Natural killer cell (primary cell): ENCODE data around the gene PROM1. TPM values are rescaled to one million over a fixed set of nuclear protein-coding genes. Genes with fewer than 3 reads are reported as not detected.

ENCODE experiments used
- ATAC-seq, 3 donors: fragments of 150-1000 bp in 2 of 3; fragments of 200-7000 bp in 1 of 3; cut with Tn5 transposase; 1 replicate in 1 of 3; 2 replicates in 2 of 3; pipeline ENCODE4 v1.10.0; 2021; ENCODE audit warnings: mild to moderate bottlenecking in 2 of 3, moderate library complexity in 2 of 3
- DNase-seq, 2 donors: peaks; one replicate each; pipeline versions ENCODE4 v3.0.0 to v3.0.0-alpha.2; 2013 to 2021; ENCODE audit warnings: mixed read lengths in 1 of 2
- H3K27ac ChIP-seq: one replicate; pipeline ENCODE4 v1.5.1; 2013; ENCODE audit warnings: mild to moderate bottlenecking, low read length
- H3K27me3 ChIP-seq: one replicate; pipeline ENCODE4 v1.6.1; 2013; ENCODE audit warnings: low read length; ENCODE audit not compliant: control insufficient read depth, insufficient read depth
- H3K36me3 ChIP-seq: one replicate; pipeline ENCODE4 v1.6.1; 2013; ENCODE audit warnings: low read length; ENCODE audit not compliant: control insufficient read depth, insufficient read depth
- H3K4me1 ChIP-seq: one replicate; pipeline ENCODE4 v1.6.1; 2013; ENCODE audit warnings: low read length; ENCODE audit not compliant: control insufficient read depth, insufficient read depth
- H3K4me3 ChIP-seq: one replicate; pipeline ENCODE4 v1.5.1; 2013; ENCODE audit warnings: low read length
- H3K9me3 ChIP-seq: one replicate; pipeline ENCODE4 v1.6.1; 2013; ENCODE audit warnings: low read length; ENCODE audit not compliant: control insufficient read depth, insufficient read depth
- H3K27ac Mint-ChIP-seq, 2 donors: one replicate each; pipeline ENCODE4 v1.8.0; 2022; ENCODE audit warnings: mild to moderate bottlenecking in 2 of 2, mixed read lengths in 2 of 2, moderate library complexity in 1 of 2
- H3K27me3 Mint-ChIP-seq, 2 donors: one replicate each; pipeline ENCODE4 v1.8.0; 2022; ENCODE audit warnings: low read depth in 2 of 2, mixed read lengths in 2 of 2
- H3K36me3 Mint-ChIP-seq: one replicate; pipeline ENCODE4 v1.8.0; 2022; ENCODE audit warnings: mixed read lengths
- H3K4me1 Mint-ChIP-seq, 2 donors: one replicate each; pipeline ENCODE4 v1.8.0; 2022; ENCODE audit warnings: mixed read lengths in 2 of 2
- H3K4me3 Mint-ChIP-seq: one replicate; pipeline ENCODE4 v1.8.0; 2022; ENCODE audit warnings: mild to moderate bottlenecking, moderate library complexity, mixed read lengths
- H3K9me3 Mint-ChIP-seq, 2 donors: one replicate each; pipeline ENCODE4 v1.8.0; 2022; ENCODE audit warnings: mixed read lengths in 2 of 2
- WGBS: methylation state at CpG from one replicate; pipeline ENCODE4 v1.1.7; 2013; ENCODE audit warnings: missing lambda C conversion rate; ENCODE audit not compliant: insufficient coverage; 5-methylcytosine and 5-hydroxymethylcytosine counted together
- intact Hi-C: fragments of 100-400 bp; cut with micrococcal nuclease; formaldehyde crosslinking; loops from one replicate; pipeline ENCODE4 v1.14.2; 2022
- total RNA-seq, 4 donors: library from RNA; stranded (reverse); fragments of 120-200 nt in 1 of 4; gene quantifications; one replicate each; pipeline versions ENCODE4 v1.2.3 to v1.2.4, GENCODE V29; 2013 to 2022
- TF ChIP-seq, protein P1 (sequence below): fragments of 200-600 bp; IDR thresholded peaks from one replicate; pipeline ENCODE4 v1.8.0; 2022; ENCODE audit warnings: antibody characterized with exemption

PROM1 gene
- total RNA-seq, 3 donors from 2014 or later (not counting 1 experiment from before 2014, with no cell fraction given) = not detected

DNA sequence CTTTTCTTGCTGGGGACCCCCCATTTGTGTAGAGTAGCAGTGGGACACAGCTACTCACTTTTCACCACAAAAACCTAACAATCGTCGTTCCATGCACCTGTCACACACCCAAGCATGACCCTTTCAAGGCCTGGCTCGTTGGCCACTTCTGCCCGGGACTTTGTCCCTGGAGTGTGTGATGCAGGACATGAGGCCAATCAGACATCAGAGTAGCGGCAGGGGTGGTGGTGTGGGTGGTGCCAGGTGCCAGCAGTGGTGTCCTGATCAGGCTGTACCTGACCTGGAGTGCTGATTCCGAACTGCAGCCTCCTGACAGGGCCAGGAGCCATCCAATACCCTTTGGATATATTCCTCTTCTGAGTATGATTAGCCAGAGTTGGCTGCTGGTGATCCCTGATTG is 23.1 kb upstream of the PROM1 start:
- H3K9me3 Mint-ChIP-seq = no peaks in the 10 kb centered on the region
- no peaks in the 10 kb centered on the region for H3K27me3 ChIP-seq
- H3K36me3 Mint-ChIP-seq = no peaks in the 10 kb centered on the region
- TF ChIP-seq, protein P1, sequence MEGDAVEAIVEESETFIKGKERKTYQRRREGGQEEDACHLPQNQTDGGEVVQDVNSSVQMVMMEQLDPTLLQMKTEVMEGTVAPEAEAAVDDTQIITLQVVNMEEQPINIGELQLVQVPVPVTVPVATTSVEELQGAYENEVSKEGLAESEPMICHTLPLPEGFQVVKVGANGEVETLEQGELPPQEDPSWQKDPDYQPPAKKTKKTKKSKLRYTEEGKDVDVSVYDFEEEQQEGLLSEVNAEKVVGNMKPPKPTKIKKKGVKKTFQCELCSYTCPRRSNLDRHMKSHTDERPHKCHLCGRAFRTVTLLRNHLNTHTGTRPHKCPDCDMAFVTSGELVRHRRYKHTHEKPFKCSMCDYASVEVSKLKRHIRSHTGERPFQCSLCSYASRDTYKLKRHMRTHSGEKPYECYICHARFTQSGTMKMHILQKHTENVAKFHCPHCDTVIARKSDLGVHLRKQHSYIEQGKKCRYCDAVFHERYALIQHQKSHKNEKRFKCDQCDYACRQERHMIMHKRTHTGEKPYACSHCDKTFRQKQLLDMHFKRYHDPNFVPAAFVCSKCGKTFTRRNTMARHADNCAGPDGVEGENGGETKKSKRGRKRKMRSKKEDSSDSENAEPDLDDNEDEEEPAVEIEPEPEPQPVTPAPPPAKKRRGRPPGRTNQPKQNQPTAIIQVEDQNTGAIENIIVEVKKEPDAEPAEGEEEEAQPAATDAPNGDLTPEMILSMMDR = no peak
- H3K36me3 ChIP-seq = no peaks in the 10 kb centered on the region
- no peaks in the 10 kb centered on the region for H3K9me3 ChIP-seq
- no peak for DNase-seq
- no peak overlapping the region for H3K4me3 ChIP-seq
- WGBS = 87% methylated on average over 6 of the region's 6 CpGs
- intact Hi-C loops = no loop called here
- no peak for ATAC-seq
- H3K27ac Mint-ChIP-seq = no peak overlapping the region
- peaks cover 11 to 12% of the 10 kb centered on the region in 2 donors for H3K27me3 Mint-ChIP-seq
- no peak overlapping the region for H3K27ac ChIP-seq
- no peak overlapping the region for H3K4me3 Mint-ChIP-seq
- no peaks in the 10 kb centered on the region for H3K4me1 ChIP-seq
- H3K4me1 Mint-ChIP-seq = no peaks in the 10 kb centered on the region

DNA sequence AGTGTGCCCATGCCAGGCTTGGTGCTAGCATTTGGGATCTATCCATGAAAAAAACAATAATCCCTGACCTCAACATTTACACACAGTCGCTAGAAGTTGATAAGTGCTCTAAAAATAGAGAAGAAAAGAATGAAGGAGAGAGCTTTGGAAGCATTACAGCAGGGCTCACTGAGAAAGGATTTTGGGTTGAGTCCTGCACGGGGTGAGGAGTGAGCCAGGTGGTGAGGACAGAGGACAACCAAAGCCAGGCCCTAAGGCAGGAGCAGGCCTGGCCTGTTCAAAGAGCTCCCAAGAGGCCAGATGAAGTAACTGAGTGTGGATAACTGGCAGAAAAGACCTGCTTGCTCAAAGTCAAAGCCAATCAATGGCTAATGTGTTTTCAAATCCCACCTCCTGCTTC is 20.7 kb upstream of the PROM1 start:
- no peak for ATAC-seq
- H3K9me3 Mint-ChIP-seq = no peaks in the 10 kb centered on the region
- H3K4me1 Mint-ChIP-seq = no peaks in the 10 kb centered on the region
- H3K4me3 Mint-ChIP-seq = no peak overlapping the region
- no peaks in the 10 kb centered on the region for H3K36me3 Mint-ChIP-seq
- intact Hi-C loops = no loop called here
- H3K27me3 Mint-ChIP-seq = peaks cover 14 to 17% of the 10 kb centered on the region in 2 donors
- WGBS = 88% methylated on average over 2 of the region's 2 CpGs
- H3K27ac Mint-ChIP-seq = no peak overlapping the region
- no peaks in the 10 kb centered on the region for H3K27me3 ChIP-seq
- H3K4me3 ChIP-seq = no peak overlapping the region
- no peak overlapping the region for H3K27ac ChIP-seq
- no peak for DNase-seq
- no peaks in the 10 kb centered on the region for H3K36me3 ChIP-seq
- no peaks in the 10 kb centered on the region for H3K9me3 ChIP-seq
- TF ChIP-seq, protein P1 = no peak
- H3K4me1 ChIP-seq = no peaks in the 10 kb centered on the region

DNA sequence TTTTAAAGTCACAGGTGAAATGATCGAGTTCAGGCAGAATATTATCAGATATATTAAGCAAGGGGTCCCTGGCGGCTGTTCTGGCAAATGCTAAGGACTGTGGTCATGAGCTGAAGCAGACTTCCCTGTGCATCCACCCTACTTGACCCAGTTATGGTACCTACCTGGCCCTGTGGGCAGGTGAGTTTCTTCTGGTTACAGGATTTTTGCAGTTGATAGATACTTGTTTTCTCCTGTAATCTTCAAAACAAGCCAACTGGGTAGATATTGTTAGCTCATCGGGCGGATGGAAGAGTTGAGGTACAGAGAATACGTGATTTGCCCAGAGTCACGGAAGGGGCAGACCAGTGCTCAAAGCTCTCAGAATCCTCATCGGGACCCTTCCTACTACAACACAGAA is 18.5 kb upstream of the PROM1 start:
- H3K27ac Mint-ChIP-seq = no peak overlapping the region
- H3K4me3 Mint-ChIP-seq = no peak overlapping the region
- peaks cover 11 to 31% of the 10 kb centered on the region in 2 donors for H3K27me3 Mint-ChIP-seq
- H3K27me3 ChIP-seq = no peaks in the 10 kb centered on the region
- 100% methylated on average over 4 of the region's 7 CpGs for WGBS
- no peak for DNase-seq
- ATAC-seq = no peak
- H3K36me3 Mint-ChIP-seq = no peaks in the 10 kb centered on the region
- no peaks in the 10 kb centered on the region for H3K9me3 Mint-ChIP-seq
- H3K36me3 ChIP-seq = no peaks in the 10 kb centered on the region
- TF ChIP-seq, protein P1 = no peak
- H3K4me1 ChIP-seq = no peaks in the 10 kb centered on the region
- intact Hi-C loops = no loop called here
- H3K4me1 Mint-ChIP-seq = no peaks in the 10 kb centered on the region
- no peak overlapping the region for H3K27ac ChIP-seq
- no peaks in the 10 kb centered on the region for H3K9me3 ChIP-seq
- no peak overlapping the region for H3K4me3 ChIP-seq

DNA sequence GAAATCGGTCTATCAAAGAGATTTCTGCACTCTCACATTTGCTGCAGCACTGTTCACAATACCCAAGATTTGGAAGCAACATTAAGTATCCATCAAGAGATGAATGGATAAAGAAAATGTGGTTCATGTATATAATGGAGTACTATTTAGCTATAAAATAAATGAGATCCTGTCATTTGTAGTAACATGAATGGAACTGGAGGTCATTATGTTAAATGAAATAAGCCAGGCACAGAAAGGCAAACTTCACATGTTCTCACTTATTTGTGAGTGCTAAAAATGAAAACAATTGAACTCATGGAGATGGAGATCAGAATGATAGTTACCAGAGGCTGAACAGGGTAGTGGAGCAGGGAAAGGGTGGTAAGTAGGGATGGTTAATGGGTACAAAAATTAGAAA is 17.0 kb upstream of the PROM1 start:
- TF ChIP-seq, protein P1 = no peak
- no peaks in the 10 kb centered on the region for H3K9me3 ChIP-seq
- no peak for ATAC-seq
- Mint-ChIP-seq H3K9me3 (no peaks in the 10 kb centered on the region), H3K4me1 (no peaks in the 10 kb centered on the region), H3K4me3 (no peak overlapping the region), H3K36me3 (no peaks in the 10 kb centered on the region), H3K27ac (no peak overlapping the region), H3K27me3 (peaks cover 18 to 43% of the 10 kb centered on the region in 2 donors)
- H3K27me3 ChIP-seq = peaks cover 2% of the 10 kb centered on the region
- H3K27ac ChIP-seq = no peak overlapping the region
- H3K4me3 ChIP-seq = no peak overlapping the region
- 100% methylated on average over 1 of the region's 1 CpG for WGBS
- no peaks in the 10 kb centered on the region for H3K36me3 ChIP-seq
- intact Hi-C loops = no loop called here
- no peak for DNase-seq
- no peaks in the 10 kb centered on the region for H3K4me1 ChIP-seq
